H9 (cell line): ENCODE results near the gene C20orf144. TPM values are rescaled to one million over a fixed set of nuclear protein-coding genes. Genes with fewer than 3 reads are reported as not detected.

Source experiments
- DNase-seq: peaks from one replicate; pipeline ENCODE4 v3.0.0-alpha.2; 2017
- H2AFZ ChIP-seq: one replicate; pipeline ENCODE4 v1.6.1; 2013; ENCODE audit warnings: mild to moderate bottlenecking, low read length, control low read depth, moderate library complexity
- H2AK5ac ChIP-seq: 2 replicates; pipeline ENCODE4 v1.6.1; 2013; ENCODE audit warnings: low read length, control low read depth, mixed read lengths; ENCODE audit not compliant: insufficient read length
- H2BK120ac ChIP-seq: one replicate; pipeline ENCODE4 v1.6.1; 2013; ENCODE audit warnings: low read depth, mild to moderate bottlenecking, low read length, control low read depth, inconsistent platforms; ENCODE audit not compliant: poor library complexity, severe bottlenecking
- H2BK12ac ChIP-seq: 2 replicates; pipeline ENCODE4 v1.6.1; 2013; ENCODE audit warnings: low read length, control low read depth, mixed read lengths, low read depth; ENCODE audit not compliant: insufficient read length
- H2BK15ac ChIP-seq: 2 replicates; pipeline ENCODE4 v1.6.1; 2013; ENCODE audit warnings: low read depth, low read length, control low read depth
- H2BK20ac ChIP-seq: one replicate; pipeline ENCODE4 v1.6.1; 2013; ENCODE audit warnings: low read depth, mild to moderate bottlenecking, low read length, control low read depth, inconsistent platforms; ENCODE audit not compliant: poor library complexity, severe bottlenecking
- H2BK5ac ChIP-seq: 2 replicates; pipeline ENCODE4 v1.6.1; 2013; ENCODE audit warnings: low read length, control low read depth, mixed read lengths; ENCODE audit not compliant: insufficient read length
- H3K14ac ChIP-seq: 2 replicates; pipeline ENCODE4 v1.6.1; 2013; ENCODE audit warnings: low read length, control low read depth; ENCODE audit not compliant: insufficient read depth
- H3K18ac ChIP-seq: 2 replicates; pipeline ENCODE4 v1.6.1; 2013; ENCODE audit warnings: low read depth, mild to moderate bottlenecking, mixed read lengths, low read length, control low read depth; ENCODE audit not compliant: insufficient read length
- H3K23ac ChIP-seq: 2 replicates; pipeline ENCODE4 v1.6.1; 2013; ENCODE audit warnings: low read length, control low read depth, mixed read lengths, low read depth; ENCODE audit not compliant: insufficient read length
- H3K23me2 ChIP-seq: 2 replicates; pipeline ENCODE4 v1.6.1; 2013; ENCODE audit warnings: low read depth, mild to moderate bottlenecking, mixed read lengths, low read length, control low read depth; ENCODE audit not compliant: insufficient read length, poor library complexity, severe bottlenecking
- H3K27ac ChIP-seq: 2 replicates; pipeline ENCODE4 v1.5.1; 2013; ENCODE audit warnings: low read length, control low read depth, mixed read lengths, low read depth; ENCODE audit not compliant: insufficient read length
- H3K27me3 ChIP-seq: 2 replicates; pipeline ENCODE4 v1.6.1; 2013; ENCODE audit warnings: low read length, control low read depth, inconsistent platforms; ENCODE audit not compliant: insufficient read depth
- H3K4ac ChIP-seq: 2 replicates; pipeline ENCODE4 v1.6.1; 2013; ENCODE audit warnings: low read depth, mild to moderate bottlenecking, control low read depth, inconsistent platforms, low read length, moderate library complexity
- H3K4me1 ChIP-seq: 2 replicates; pipeline ENCODE4 v1.6.1; 2013; ENCODE audit warnings: low read length, control low read depth, inconsistent platforms; ENCODE audit not compliant: insufficient read depth
- H3K4me2 ChIP-seq: 2 replicates; pipeline ENCODE4 v1.6.1; 2013; ENCODE audit warnings: low read length, control low read depth, mixed read lengths; ENCODE audit not compliant: insufficient read length, insufficient read depth
- H3K56ac ChIP-seq: 2 replicates; pipeline ENCODE4 v1.6.1; 2013; ENCODE audit warnings: low read depth, mild to moderate bottlenecking, mixed read lengths, low read length, control low read depth; ENCODE audit not compliant: insufficient read length
- H3K79me1 ChIP-seq: 2 replicates; pipeline ENCODE4 v1.6.1; 2013; ENCODE audit warnings: low read depth, mild to moderate bottlenecking, moderate library complexity, low read length, control low read depth, inconsistent platforms; ENCODE audit not compliant: insufficient read depth, poor library complexity, severe bottlenecking
- H3K79me2 ChIP-seq: 2 replicates; pipeline ENCODE4 v1.6.1; 2013; ENCODE audit warnings: low read length, control low read depth, inconsistent platforms; ENCODE audit not compliant: insufficient read depth
- H3K9ac ChIP-seq: 2 replicates; pipeline ENCODE4 v1.6.1; 2013; ENCODE audit warnings: low read length, control low read depth, mixed read lengths; ENCODE audit not compliant: insufficient read length; ENCODE audit errors: extremely low read depth
- H3K9me3 ChIP-seq: one replicate; pipeline ENCODE4 v1.6.1; 2013; ENCODE audit warnings: low read depth, low read length, inconsistent platforms; ENCODE audit not compliant: control insufficient read depth
- H3T11ph ChIP-seq: one replicate; pipeline ENCODE4 v1.6.1; 2013; ENCODE audit warnings: mild to moderate bottlenecking, low read length, control low read depth, inconsistent platforms
- H4K20me1 ChIP-seq: one replicate; pipeline ENCODE4 v1.6.1; 2013; ENCODE audit not compliant: control insufficient read depth, insufficient read length, insufficient read depth
- H4K5ac ChIP-seq: 2 replicates; pipeline ENCODE4 v1.6.1; 2013; ENCODE audit warnings: low read depth, mild to moderate bottlenecking, mixed read lengths, low read length, control low read depth; ENCODE audit not compliant: insufficient read length
- H4K8ac ChIP-seq: replicated peaks from 2 replicates; pipeline ENCODE4 v1.6.1; 2013; ENCODE audit warnings: low read length, control low read depth, mixed read lengths, low read depth; ENCODE audit not compliant: insufficient read length
- H4K91ac ChIP-seq: 2 replicates; pipeline ENCODE4 v1.6.1; 2013; ENCODE audit warnings: low read depth, mild to moderate bottlenecking, moderate library complexity, mixed read lengths, low read length, control low read depth; ENCODE audit not compliant: insufficient read length
- H3K27ac Mint-ChIP-seq, 3 experiments: 2 replicates in 2 of 3; 3 replicates in 1 of 3; pipeline ENCODE4 v1.8.0; 2020 to 2021; ENCODE audit warnings: mixed read lengths in 3 of 3, mild to moderate bottlenecking in 1 of 3, moderate library complexity in 1 of 3
- H3K27me3 Mint-ChIP-seq: 2 replicates; pipeline ENCODE4 v1.8.0; 2021; ENCODE audit warnings: low read depth, mild to moderate bottlenecking, moderate library complexity, mixed read lengths
- H3K36me3 Mint-ChIP-seq, 3 experiments: 2 replicates in 2 of 3; 3 replicates in 1 of 3; pipeline ENCODE4 v1.8.0; 2020 to 2021; ENCODE audit warnings: low read depth in 3 of 3, mixed read lengths in 3 of 3; ENCODE audit not compliant: insufficient read depth in 1 of 3
- H3K4me1 Mint-ChIP-seq, 2 experiments: 2 replicates each; pipeline ENCODE4 v1.8.0; 2020; ENCODE audit warnings: mixed read lengths in 2 of 2
- H3K4me3 Mint-ChIP-seq, 2 experiments: 2 replicates in 1 of 2; 3 replicates in 1 of 2; pipeline ENCODE4 v1.8.0; 2020 to 2021; ENCODE audit warnings: mild to moderate bottlenecking in 2 of 2, mixed read lengths in 2 of 2, moderate library complexity in 1 of 2
- H3K9me3 Mint-ChIP-seq, 2 experiments: 2 replicates in 1 of 2; 3 replicates in 1 of 2; pipeline ENCODE4 v1.8.0; 2020; ENCODE audit warnings: mild to moderate bottlenecking in 2 of 2, mixed read lengths in 2 of 2, moderate library complexity in 1 of 2
- WGBS: extraction: QIAGEN DNeasy Blood & Tissue Kit; methylation state at CpG from one replicate; pipeline ENCODE4 v1.1.7; 2013; ENCODE audit warnings: missing lambda C conversion rate, low lambda C conversion rate, mixed read lengths; ENCODE audit not compliant: insufficient read length; ENCODE audit errors: extremely low coverage; 5-methylcytosine and 5-hydroxymethylcytosine counted together
- total RNA-seq: library from RNA; stranded (reverse); gene quantifications from 2 replicates; pipeline ENCODE4 v1.2.1, GENCODE V29; 2021
- TF ChIP-seq, protein P1 (sequence below): fragments of 200-600 bp; sonication (generic); conservative IDR thresholded peaks from 3 replicates; pipeline ENCODE4 v1.8.0; 2021; ENCODE audit warnings: antibody characterized with exemption, mild to moderate bottlenecking

Gene C20orf144
- total RNA-seq, 1 experiment from 2014 or later, result 0.26 TPM

DNA sequence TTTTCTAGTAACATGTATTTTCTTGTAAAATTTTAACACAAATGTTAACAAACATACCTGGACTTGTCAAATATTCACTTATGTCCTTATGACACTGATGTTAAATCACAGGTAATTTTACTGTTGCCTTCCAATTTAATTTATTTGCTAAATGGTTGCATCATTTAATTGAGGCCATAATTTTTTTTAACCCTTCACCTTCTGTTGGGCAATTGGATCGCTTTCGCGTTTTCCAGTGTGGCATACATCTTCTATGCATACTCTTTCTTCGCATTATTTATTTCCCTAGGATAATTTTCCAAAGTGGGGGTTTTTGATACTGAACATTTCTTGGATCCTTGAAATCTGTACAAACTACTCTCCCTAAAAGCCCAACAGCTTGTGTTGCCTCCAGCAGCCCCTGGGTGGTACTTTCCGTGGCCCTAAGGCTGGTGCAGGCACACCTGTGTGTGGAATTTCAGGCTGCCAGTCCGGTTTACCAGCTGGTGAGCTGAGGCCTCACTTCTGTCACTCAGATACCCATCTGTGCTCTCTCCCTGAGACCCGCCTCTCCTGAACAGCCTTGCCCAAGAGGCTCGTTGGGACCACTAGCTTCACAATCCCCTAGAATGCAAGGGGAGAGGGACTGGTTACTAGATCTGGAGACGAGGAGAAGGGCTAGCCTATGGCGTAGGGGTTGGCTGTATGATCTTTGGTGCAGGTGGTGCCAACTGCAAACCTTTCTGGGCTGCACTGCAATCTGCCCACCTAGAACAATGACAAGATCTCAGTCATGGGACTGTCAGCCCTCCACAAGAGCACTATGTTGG is 11.2 kb upstream of the C20orf144 start:
- TF ChIP-seq, protein P1, sequence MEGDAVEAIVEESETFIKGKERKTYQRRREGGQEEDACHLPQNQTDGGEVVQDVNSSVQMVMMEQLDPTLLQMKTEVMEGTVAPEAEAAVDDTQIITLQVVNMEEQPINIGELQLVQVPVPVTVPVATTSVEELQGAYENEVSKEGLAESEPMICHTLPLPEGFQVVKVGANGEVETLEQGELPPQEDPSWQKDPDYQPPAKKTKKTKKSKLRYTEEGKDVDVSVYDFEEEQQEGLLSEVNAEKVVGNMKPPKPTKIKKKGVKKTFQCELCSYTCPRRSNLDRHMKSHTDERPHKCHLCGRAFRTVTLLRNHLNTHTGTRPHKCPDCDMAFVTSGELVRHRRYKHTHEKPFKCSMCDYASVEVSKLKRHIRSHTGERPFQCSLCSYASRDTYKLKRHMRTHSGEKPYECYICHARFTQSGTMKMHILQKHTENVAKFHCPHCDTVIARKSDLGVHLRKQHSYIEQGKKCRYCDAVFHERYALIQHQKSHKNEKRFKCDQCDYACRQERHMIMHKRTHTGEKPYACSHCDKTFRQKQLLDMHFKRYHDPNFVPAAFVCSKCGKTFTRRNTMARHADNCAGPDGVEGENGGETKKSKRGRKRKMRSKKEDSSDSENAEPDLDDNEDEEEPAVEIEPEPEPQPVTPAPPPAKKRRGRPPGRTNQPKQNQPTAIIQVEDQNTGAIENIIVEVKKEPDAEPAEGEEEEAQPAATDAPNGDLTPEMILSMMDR, result no peak
- H3K23ac ChIP-seq, result no peak overlapping the region
- no peak overlapping the region for H2BK5ac ChIP-seq
- no peaks in the 10 kb centered on the region for H3K79me1 ChIP-seq
- H3K4me1 ChIP-seq, result no peaks in the 10 kb centered on the region
- H3K79me2 ChIP-seq, result no peaks in the 10 kb centered on the region
- H3T11ph ChIP-seq, result no peak overlapping the region
- no peak overlapping the region for H3K4ac ChIP-seq
- no peaks in the 10 kb centered on the region; the same call in 1 of the 2 replicates for H3K27me3 Mint-ChIP-seq
- no peak overlapping the region for H4K8ac ChIP-seq
- no peak overlapping the region for H4K91ac ChIP-seq
- H3K14ac ChIP-seq, result no peak overlapping the region
- no CpG with 5 or more reads among the region's 10 CpGs for WGBS
- no peaks in the 10 kb centered on the region; a peak in 1 of 5 replicates for H3K9me3 Mint-ChIP-seq
- H2AFZ ChIP-seq, result no peak overlapping the region
- H3K4me3 Mint-ChIP-seq, result no peak overlapping the region
- H2BK20ac ChIP-seq, result no peak overlapping the region
- no peak overlapping the region for H3K9ac ChIP-seq
- H3K27ac ChIP-seq, result no peak overlapping the region
- no peak overlapping the region for H2BK120ac ChIP-seq
- H3K27me3 ChIP-seq, result no peaks in the 10 kb centered on the region
- H3K27ac Mint-ChIP-seq, result peak overlapping the region in 1 of 3 experiments; percentile 21; a peak in 1 of 7 replicates
- peaks cover 31 to 35% of the 10 kb centered on the region in 2 experiments for H3K4me1 Mint-ChIP-seq
- no peaks in the 10 kb centered on the region for H4K20me1 ChIP-seq
- DNase-seq, result no peak
- no peaks in the 10 kb centered on the region for H3K23me2 ChIP-seq
- H3K9me3 ChIP-seq, result no peaks in the 10 kb centered on the region
- H2AK5ac ChIP-seq, result no peak overlapping the region
- no peak overlapping the region for H4K5ac ChIP-seq
- H3K36me3 Mint-ChIP-seq, result peaks cover 0 to 6% (median 5%) of the 10 kb centered on the region in 3 experiments; a peak in 5 of 7 replicates
- no peak overlapping the region for H3K56ac ChIP-seq
- no peak overlapping the region for H2BK12ac ChIP-seq
- no peak overlapping the region for H3K4me2 ChIP-seq
- H3K18ac ChIP-seq, result no peak overlapping the region
- no peak overlapping the region for H2BK15ac ChIP-seq
